Measurements from ENCODE around the gene KRTAP2-3.

DNA sequence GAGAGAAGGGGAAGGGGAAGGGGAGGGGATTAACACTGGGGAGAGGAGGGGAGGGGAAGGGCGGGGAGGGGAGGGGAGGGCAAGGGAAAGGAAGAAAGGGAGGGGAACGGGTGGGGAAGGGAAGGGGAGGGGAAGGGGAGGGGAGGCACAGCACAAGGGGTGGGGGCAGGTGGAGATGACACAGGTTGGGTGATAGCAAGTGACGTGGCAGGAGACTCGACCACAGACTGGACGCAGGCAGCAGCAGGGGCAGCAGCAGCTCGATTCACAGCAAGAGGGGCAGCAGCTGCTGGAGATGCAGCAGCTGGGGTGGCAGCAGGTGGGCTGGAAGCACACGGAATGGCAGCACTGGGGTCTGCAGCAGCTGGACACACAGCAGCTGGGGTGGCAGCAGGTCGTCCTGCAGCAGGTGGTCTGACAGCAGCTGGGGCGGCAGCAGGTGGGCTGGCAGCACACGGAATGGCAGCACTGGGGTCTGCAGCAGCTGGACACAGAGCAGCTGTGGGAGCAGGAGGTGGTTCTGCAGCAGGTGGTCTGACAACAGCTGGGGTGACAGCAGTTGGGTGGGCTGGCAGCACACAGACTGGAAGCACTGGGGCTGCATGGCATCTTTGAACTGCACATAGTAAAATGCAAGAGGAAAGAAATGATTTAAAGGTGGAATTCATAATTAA, 41.8 kb upstream of the KRTAP2-3 start, which contains the start of gene KRTAP4-16:
- TF ChIP-seq, protein P1, sequence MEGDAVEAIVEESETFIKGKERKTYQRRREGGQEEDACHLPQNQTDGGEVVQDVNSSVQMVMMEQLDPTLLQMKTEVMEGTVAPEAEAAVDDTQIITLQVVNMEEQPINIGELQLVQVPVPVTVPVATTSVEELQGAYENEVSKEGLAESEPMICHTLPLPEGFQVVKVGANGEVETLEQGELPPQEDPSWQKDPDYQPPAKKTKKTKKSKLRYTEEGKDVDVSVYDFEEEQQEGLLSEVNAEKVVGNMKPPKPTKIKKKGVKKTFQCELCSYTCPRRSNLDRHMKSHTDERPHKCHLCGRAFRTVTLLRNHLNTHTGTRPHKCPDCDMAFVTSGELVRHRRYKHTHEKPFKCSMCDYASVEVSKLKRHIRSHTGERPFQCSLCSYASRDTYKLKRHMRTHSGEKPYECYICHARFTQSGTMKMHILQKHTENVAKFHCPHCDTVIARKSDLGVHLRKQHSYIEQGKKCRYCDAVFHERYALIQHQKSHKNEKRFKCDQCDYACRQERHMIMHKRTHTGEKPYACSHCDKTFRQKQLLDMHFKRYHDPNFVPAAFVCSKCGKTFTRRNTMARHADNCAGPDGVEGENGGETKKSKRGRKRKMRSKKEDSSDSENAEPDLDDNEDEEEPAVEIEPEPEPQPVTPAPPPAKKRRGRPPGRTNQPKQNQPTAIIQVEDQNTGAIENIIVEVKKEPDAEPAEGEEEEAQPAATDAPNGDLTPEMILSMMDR (IDR thresholded peaks at IDR 0.05) = no peak
- TF ChIP-seq EP300 (IDR thresholded peaks at IDR 0.05) = no peak
- TF ChIP-seq POLR2AphosphoS5 (IDR thresholded peaks at IDR 0.05) = no peak
- no peak for TF ChIP-seq POLR2A (IDR thresholded peaks at IDR 0.05)

Data from gastroesophageal sphincter (tissue), 3 donors.